Liver (tissue), 3 donors: ENCODE results near the gene PITPNM3.

Experiments used
- CTCF ChIP-seq: fragments of 150-350 bp; IDR thresholded peaks from 2 replicates; pipeline ENCODE4 v1.5.1; 2017; ENCODE audit warnings: improper control_type of control experiment, low read depth, low read length; ENCODE audit not compliant: missing input control
- FOXA1 ChIP-seq: IDR thresholded peaks from 2 replicates; pipeline ENCODE4 v1.6.1; 2016; ENCODE audit warnings: antibody characterized with exemption
- SP1 ChIP-seq: IDR thresholded peaks from 2 replicates; pipeline ENCODE4 v1.6.1; 2018; ENCODE audit warnings: antibody characterized with exemption, mild to moderate bottlenecking
- TAF1 ChIP-seq: conservative IDR thresholded peaks from 2 replicates; pipeline ENCODE4 v1.6.1; 2016; ENCODE audit warnings: antibody characterized with exemption, mild to moderate bottlenecking
- TF ChIP-seq, protein P1 (sequence below): IDR thresholded peaks from 2 replicates; pipeline ENCODE4 v1.6.1; 2016; ENCODE audit warnings: antibody characterized with exemption
- donor health status: healthy.
- donor health status: healthy.

GRCh38 chr17:6472517-6472916, 83.8 kb downstream of the PITPNM3 start:
- no peak for TF ChIP-seq SP1
- TF ChIP-seq CTCF: no peak
- no peak for TF ChIP-seq FOXA1
- TF ChIP-seq, protein P1, sequence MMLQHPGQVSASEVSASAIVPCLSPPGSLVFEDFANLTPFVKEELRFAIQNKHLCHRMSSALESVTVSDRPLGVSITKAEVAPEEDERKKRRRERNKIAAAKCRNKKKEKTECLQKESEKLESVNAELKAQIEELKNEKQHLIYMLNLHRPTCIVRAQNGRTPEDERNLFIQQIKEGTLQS: no peak
- no peak for TF ChIP-seq TAF1
